GM10266 (cell line): Measurements from ENCODE around the gene KCNH8.
A peak's percentile ranks its signal among the peaks of the same experiment; 100 is the strongest.

Experiments
- DNase-seq: peaks from one replicate; pipeline ENCODE4 v3.0.0; 2012; ENCODE audit errors: extremely low spot score
- TF ChIP-seq, protein P1 (sequence below): IDR thresholded peaks from 2 replicates; pipeline ENCODE4 v1.5.1; 2012; ENCODE audit warnings: mild to moderate bottlenecking, low read depth; ENCODE audit not compliant: control insufficient read depth, insufficient read depth; ENCODE audit errors: missing control alignments

The KCNH8 gene

DNA sequence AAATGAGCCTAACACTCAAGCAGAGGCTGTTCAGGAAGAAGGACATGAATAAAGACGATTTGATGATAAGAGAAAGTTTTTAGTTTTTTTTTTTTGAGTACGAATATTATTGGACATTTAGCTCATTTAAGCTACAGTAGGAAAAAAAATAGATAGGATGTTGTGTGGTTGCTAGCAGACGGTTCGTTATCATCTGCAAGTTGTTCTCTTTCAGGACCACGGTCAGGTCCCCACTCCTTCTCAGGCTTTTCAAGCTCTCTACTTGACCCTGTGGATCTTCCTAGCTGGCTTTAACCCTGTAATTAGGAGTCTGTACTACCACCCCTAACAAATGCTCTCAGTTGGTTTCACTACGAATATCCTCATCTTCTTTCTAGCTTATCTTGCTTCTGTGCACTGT is 1.1 kb downstream of the KCNH8 start:
- TF ChIP-seq, protein P1, sequence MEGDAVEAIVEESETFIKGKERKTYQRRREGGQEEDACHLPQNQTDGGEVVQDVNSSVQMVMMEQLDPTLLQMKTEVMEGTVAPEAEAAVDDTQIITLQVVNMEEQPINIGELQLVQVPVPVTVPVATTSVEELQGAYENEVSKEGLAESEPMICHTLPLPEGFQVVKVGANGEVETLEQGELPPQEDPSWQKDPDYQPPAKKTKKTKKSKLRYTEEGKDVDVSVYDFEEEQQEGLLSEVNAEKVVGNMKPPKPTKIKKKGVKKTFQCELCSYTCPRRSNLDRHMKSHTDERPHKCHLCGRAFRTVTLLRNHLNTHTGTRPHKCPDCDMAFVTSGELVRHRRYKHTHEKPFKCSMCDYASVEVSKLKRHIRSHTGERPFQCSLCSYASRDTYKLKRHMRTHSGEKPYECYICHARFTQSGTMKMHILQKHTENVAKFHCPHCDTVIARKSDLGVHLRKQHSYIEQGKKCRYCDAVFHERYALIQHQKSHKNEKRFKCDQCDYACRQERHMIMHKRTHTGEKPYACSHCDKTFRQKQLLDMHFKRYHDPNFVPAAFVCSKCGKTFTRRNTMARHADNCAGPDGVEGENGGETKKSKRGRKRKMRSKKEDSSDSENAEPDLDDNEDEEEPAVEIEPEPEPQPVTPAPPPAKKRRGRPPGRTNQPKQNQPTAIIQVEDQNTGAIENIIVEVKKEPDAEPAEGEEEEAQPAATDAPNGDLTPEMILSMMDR, result no peak
- DNase-seq, result peak; percentile 34

DNA sequence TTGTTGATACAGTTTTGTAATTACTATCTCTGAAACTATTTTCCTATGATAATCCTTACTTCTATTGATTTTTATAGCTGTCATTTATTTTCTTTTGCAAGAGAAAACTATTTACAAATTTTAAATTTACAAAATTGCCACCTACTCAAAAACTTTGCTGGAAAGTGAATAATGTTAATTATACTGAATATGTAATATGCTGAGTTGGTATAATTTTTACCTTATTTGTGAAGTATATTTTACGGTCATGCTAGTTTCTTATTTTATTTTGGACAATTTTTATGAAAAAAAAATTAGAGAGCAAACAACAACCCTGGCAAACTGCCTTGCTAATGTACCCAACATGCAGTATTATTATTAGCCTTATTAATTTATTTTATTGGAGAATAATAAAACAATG is 2.9 kb downstream of the KCNH8 start:
- DNase-seq, result no peak
- TF ChIP-seq, protein P1, result no peak

- TF ChIP-seq, protein P1, result no peak
- no peak for DNase-seq
Measured at GRCh38 chr3:19154693-19155250, 6.5 kb downstream of the KCNH8 start.

DNA sequence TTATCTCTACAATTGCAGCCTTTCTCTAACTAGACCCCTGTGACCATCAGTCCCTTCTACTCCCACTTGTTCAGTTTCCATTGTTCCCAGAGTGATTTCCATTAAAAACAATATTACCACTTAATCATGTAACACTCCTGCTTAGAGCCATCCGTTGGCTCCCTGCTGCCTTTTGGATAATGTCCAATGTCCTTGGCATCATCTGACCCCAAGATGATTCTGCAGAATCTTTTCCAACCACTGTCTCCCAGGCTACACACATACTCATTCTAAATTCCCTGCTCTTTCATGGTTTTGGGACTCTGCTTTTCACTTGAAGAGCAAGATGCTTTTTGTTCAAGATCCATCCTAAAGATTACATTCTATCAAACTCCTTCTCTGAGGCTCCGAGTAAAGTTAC is 7.1 kb downstream of the KCNH8 start:
- no peak for DNase-seq
- TF ChIP-seq, protein P1, result no peak

- TF ChIP-seq, protein P1, result no peak
- no peak for DNase-seq
Measured at GRCh38 chr3:19159966-19160635, 11.8 kb downstream of the KCNH8 start.

DNA sequence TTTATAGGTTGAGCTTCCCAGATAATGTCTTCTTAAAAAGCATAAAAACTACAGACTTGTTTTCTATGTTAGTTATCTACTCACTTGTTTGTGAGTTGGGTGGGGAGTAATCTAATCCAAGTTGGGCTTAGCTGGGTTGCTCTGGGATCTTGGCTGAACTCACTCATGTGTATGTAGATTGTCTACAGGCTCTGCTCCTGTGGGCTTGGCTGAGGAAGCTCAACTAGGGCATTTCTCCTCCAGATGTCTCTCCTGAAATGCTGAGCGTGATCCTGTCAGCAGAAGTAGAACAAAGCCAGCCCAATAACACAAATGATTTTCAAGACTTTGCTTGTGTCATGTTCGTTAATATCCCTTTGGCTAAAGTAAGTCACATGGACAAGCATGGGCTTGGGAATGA is 17.3 kb downstream of the KCNH8 start:
- DNase-seq, result no peak
- TF ChIP-seq, protein P1, result no peak

- TF ChIP-seq, protein P1, result no peak
- DNase-seq, result no peak
Measured at GRCh38 chr3:19171794-19172193, 23.5 kb downstream of the KCNH8 start.
